ENCODE data around the gene RRP36. TPM values are rescaled to one million over a fixed set of nuclear protein-coding genes. Genes with fewer than 3 reads are reported as not detected.

Gene RRP36
- total and polyA plus RNA-seq, 2 donors from 2014 or later = 49.2 to 55.2 TPM

DNA sequence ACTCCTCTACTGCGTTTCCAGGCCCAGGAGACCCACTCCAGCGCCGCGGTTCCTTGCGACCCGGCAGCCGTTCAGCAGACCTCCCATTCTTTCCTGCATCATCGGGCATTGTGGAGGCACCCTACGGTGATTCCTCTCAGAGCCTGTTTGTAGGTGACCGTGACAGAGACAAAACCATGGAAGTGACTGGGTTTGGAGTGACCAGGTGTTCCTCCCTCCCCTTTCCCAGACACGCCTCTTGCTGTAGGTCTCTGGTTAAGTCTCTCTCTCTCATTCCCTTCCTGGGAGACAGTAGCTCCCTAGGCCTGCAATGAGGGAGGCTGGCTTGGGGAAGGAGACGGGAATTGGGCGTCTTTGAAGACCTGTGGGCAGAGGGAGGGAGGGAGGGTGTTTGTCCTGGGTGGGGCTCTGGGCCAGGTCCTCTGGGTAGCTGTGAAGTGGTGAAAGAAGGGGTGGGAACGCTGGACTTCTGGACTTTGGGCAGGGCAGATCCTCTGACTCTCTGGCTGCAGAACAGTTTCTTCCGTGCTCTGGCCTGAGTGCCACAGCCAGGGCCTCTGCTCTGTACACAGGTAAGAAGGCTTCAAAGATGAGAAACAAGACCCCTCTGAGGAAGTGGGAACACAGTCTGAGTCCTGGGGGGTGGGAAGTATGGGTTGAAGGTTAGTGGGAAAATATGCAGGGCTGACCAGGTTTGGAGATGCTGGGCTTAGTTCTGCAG lies 38.8 kb downstream of the RRP36 start:
- Histone ChIP-seq H3K9me3 (ENCODE audit: control insufficient read depth in 2 of 3, insufficient read depth in 1 of 3, low read length in 3 of 3) (no peaks in the 10 kb centered on the region), H3K4me3 (ENCODE audit: low read length in 3 of 3) (peak overlapping the region; percentile 96 to 99 (median 99)), H3K27me3 (ENCODE audit: control insufficient read depth, insufficient read depth, low read length) (no peaks in the 10 kb centered on the region), H3K4me1 (ENCODE audit: control insufficient read depth in 2 of 3, insufficient read depth in 2 of 3, low read depth in 1 of 3, low read length in 3 of 3) (peaks cover 0 to 30% (median 3%) of the 10 kb centered on the region in 3 donors), H3K9ac (ENCODE audit: low read length in 3 of 3) (peak overlapping the region; percentile 77 to 99 (median 92)), H3K36me3 (ENCODE audit: control insufficient read depth in 2 of 3, insufficient read depth in 3 of 3, low read length in 3 of 3) (peaks cover 0 to 32% (median 16%) of the 10 kb centered on the region in 3 donors), H3K27ac (ENCODE audit: low read depth in 2 of 2, low read length in 2 of 2) (peak overlapping the region; percentile 93)
- FAIRE-seq (no peak), DNase-seq (peak in 3 of 5 donors; percentile 25 to 52 (median 37))
- TF ChIP-seq, protein P1, sequence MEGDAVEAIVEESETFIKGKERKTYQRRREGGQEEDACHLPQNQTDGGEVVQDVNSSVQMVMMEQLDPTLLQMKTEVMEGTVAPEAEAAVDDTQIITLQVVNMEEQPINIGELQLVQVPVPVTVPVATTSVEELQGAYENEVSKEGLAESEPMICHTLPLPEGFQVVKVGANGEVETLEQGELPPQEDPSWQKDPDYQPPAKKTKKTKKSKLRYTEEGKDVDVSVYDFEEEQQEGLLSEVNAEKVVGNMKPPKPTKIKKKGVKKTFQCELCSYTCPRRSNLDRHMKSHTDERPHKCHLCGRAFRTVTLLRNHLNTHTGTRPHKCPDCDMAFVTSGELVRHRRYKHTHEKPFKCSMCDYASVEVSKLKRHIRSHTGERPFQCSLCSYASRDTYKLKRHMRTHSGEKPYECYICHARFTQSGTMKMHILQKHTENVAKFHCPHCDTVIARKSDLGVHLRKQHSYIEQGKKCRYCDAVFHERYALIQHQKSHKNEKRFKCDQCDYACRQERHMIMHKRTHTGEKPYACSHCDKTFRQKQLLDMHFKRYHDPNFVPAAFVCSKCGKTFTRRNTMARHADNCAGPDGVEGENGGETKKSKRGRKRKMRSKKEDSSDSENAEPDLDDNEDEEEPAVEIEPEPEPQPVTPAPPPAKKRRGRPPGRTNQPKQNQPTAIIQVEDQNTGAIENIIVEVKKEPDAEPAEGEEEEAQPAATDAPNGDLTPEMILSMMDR (IDR thresholded peaks at IDR 0.05; ENCODE audit: borderline replicate concordance, extremely low read depth, insufficient read depth) = no peak
- intact Hi-C loops (cut with DNase I) = no loop called here

DNA sequence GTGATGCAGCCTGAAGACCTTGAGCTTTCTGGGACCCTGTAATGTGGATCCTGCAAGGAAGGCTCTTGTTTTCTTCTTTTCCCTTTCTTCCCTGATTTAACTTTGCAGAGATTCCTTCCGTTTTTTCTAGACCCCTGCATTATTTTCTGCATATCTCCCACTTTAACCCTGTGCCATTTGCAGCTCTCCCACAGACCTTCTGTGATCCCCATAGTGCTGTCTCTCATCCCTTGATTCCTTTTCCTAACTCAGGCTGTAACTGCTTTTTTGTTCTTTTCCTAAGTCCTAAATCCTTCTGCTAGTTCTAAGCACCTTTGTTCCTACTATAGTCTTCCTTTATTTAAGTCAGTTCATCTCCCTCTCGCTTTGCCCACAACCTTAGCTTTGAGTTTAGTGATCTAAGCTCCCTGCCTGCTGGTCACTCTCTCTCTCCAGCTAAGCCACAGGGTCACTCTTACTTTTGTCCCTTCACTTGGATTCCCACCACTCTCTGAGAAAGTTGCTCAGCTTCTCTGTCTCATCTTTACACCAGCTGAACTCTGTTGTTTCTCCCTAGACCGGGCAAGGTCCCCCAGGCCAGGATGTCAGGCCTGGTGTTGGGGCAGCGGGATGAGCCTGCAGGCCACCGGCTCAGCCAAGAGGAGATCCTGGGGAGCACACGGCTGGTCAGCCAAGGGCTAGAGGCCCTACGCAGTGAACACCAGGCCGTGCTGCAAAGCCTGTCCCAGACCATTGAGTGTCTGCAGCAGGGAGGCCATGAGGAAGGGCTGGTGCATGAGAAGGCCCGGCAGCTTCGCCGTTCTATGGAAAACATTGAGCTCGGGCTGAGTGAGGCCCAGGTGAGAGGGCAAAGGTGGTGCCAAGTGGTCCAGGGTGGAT lies 39.6 kb downstream of the RRP36 start:
- peak overlapping the region in 2 of 3 donors; percentile 96 to 99 for H3K4me3 ChIP-seq (ENCODE audit: low read length in 3 of 3)

DNA sequence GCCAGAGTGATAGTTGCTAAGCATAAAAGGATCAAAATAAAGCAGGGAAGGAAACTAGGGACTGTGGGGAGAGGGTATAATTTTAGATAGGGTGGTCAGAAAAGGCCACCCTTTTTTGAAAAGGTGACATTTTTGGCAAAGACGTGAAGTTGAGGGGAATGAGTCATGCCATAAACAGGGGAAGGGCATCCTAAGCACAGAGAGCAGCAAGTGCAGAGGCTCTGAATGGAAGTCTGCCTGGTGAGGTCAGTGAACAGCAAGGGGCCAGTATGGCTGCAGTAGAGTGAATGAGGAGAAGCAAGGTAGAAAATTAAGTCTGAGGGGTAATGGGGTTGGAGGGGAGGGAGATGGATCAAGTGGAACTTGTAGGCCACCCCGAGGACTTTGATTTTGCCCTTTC lies 40.4 kb downstream of the RRP36 start:
- FAIRE-seq (no peak), DNase-seq (no peak)
- no peaks in the 10 kb centered on the region for H3K27me3 ChIP-seq (ENCODE audit: control insufficient read depth, insufficient read depth, low read length)
- H3K4me1 ChIP-seq (ENCODE audit: control insufficient read depth in 2 of 3, insufficient read depth in 2 of 3, low read depth in 1 of 3, low read length in 3 of 3) = peaks cover 0 to 30% (median 3%) of the 10 kb centered on the region in 3 donors
- no peak overlapping the region for H3K27ac ChIP-seq (ENCODE audit: low read depth in 2 of 2, low read length in 2 of 2)
- H3K4me3 ChIP-seq (ENCODE audit: low read length in 3 of 3) = no peak overlapping the region
- TF ChIP-seq, protein P1 (IDR thresholded peaks at IDR 0.05; ENCODE audit: borderline replicate concordance, extremely low read depth, insufficient read depth) = no peak
- intact Hi-C loops (cut with DNase I) = no loop called here
- no peaks in the 10 kb centered on the region for H3K9me3 ChIP-seq (ENCODE audit: control insufficient read depth in 2 of 3, insufficient read depth in 1 of 3, low read length in 3 of 3)
- H3K36me3 ChIP-seq (ENCODE audit: control insufficient read depth in 2 of 3, insufficient read depth in 3 of 3, low read length in 3 of 3) = peaks cover 0 to 37% (median 19%) of the 10 kb centered on the region in 3 donors
- H3K9ac ChIP-seq (ENCODE audit: low read length in 3 of 3) = no peak overlapping the region

More for the DNA sequence above, 39.6 kb downstream of the RRP36 start:
- Histone ChIP-seq H3K36me3 (ENCODE audit: control insufficient read depth in 2 of 3, insufficient read depth in 3 of 3, low read length in 3 of 3) (peaks cover 0 to 32% (median 15%) of the 10 kb centered on the region in 3 donors), H3K9ac (ENCODE audit: low read length in 3 of 3) (peak overlapping the region in 2 of 3 donors; percentile 2 to 74), H3K9me3 (ENCODE audit: control insufficient read depth in 2 of 3, insufficient read depth in 1 of 3, low read length in 3 of 3) (no peaks in the 10 kb centered on the region), H3K27ac (ENCODE audit: low read depth in 2 of 2, low read length in 2 of 2) (no peak overlapping the region), H3K27me3 (ENCODE audit: control insufficient read depth, insufficient read depth, low read length) (no peaks in the 10 kb centered on the region), H3K4me1 (ENCODE audit: control insufficient read depth in 2 of 3, insufficient read depth in 2 of 3, low read depth in 1 of 3, low read length in 3 of 3) (peaks cover 0 to 30% (median 3%) of the 10 kb centered on the region in 3 donors)
- TF ChIP-seq, protein P1 (IDR thresholded peaks at IDR 0.05; ENCODE audit: borderline replicate concordance, extremely low read depth, insufficient read depth) = no peak
- no peak for DNase-seq
- intact Hi-C loops (cut with DNase I) = no loop called here
- no peak for FAIRE-seq

Measured in kidney (tissue), 14 donors.